ENCODE results near the gene TMEM238L.

Gene TMEM238L

GRCh38 chr17:10756619-10757018, 47.3 kb downstream of the TMEM238L start:
- no peak for DNase-seq (ENCODE audit: extremely low read depth, insufficient read length)
- H3K27me3 ChIP-seq (replicated peaks; ENCODE audit: control insufficient read depth, insufficient read depth, low read length) = no peaks in the 10 kb centered on the region; the same call in none of the 2 replicates
- no peaks in the 10 kb centered on the region for H3K36me3 ChIP-seq (ENCODE audit: control insufficient read depth, insufficient read depth, low read length)
- TF ChIP-seq CTCF (IDR thresholded peaks at IDR 0.05; ENCODE audit: insufficient read depth, low read length, poor library complexity, severe bottlenecking) = no peak
- no peak overlapping the region for H3K4me3 ChIP-seq (replicated peaks; ENCODE audit: low read depth, low read length)

GRCh38 chr17:10756185-10756584, 47.7 kb downstream of the TMEM238L start:
- Histone ChIP-seq H3K36me3 (ENCODE audit: control insufficient read depth, insufficient read depth, low read length) (no peaks in the 10 kb centered on the region), H3K4me3 (replicated peaks; ENCODE audit: low read depth, low read length) (no peak overlapping the region), H3K27me3 (replicated peaks; ENCODE audit: control insufficient read depth, insufficient read depth, low read length) (no peaks in the 10 kb centered on the region; the same call in none of the 2 replicates)
- DNase-seq (ENCODE audit: extremely low read depth, insufficient read length) = no peak
- TF ChIP-seq CTCF (IDR thresholded peaks at IDR 0.05; ENCODE audit: insufficient read depth, low read length, poor library complexity, severe bottlenecking) = no peak

GRCh38 chr17:10755592-10756127, 48.2 kb downstream of the TMEM238L start:
- TF ChIP-seq CTCF (IDR thresholded peaks at IDR 0.05; ENCODE audit: insufficient read depth, low read length, poor library complexity, severe bottlenecking) = no peak
- Histone ChIP-seq H3K4me3 (replicated peaks; ENCODE audit: low read depth, low read length) (no peak overlapping the region), H3K27me3 (replicated peaks; ENCODE audit: control insufficient read depth, insufficient read depth, low read length) (no peaks in the 10 kb centered on the region; the same call in none of the 2 replicates), H3K36me3 (ENCODE audit: control insufficient read depth, insufficient read depth, low read length) (no peaks in the 10 kb centered on the region)
- no peak for DNase-seq (ENCODE audit: extremely low read depth, insufficient read length)

- Histone ChIP-seq H3K36me3 (ENCODE audit: control insufficient read depth, insufficient read depth, low read length) (no peaks in the 10 kb centered on the region), H3K27me3 (replicated peaks; ENCODE audit: control insufficient read depth, insufficient read depth, low read length) (no peaks in the 10 kb centered on the region; the same call in none of the 2 replicates), H3K4me3 (replicated peaks; ENCODE audit: low read depth, low read length) (no peak overlapping the region)
- no peak for TF ChIP-seq CTCF (IDR thresholded peaks at IDR 0.05; ENCODE audit: insufficient read depth, low read length, poor library complexity, severe bottlenecking)
- no peak for DNase-seq (ENCODE audit: extremely low read depth, insufficient read length)
Measured at GRCh38 chr17:10754861-10755591, 48.9 kb downstream of the TMEM238L start.

GRCh38 chr17:10754109-10754508, 49.8 kb downstream of the TMEM238L start:
- Histone ChIP-seq H3K27me3 (replicated peaks; ENCODE audit: control insufficient read depth, insufficient read depth, low read length) (no peaks in the 10 kb centered on the region; the same call in none of the 2 replicates), H3K36me3 (ENCODE audit: control insufficient read depth, insufficient read depth, low read length) (no peaks in the 10 kb centered on the region), H3K4me3 (replicated peaks; ENCODE audit: low read depth, low read length) (no peak overlapping the region)
- DNase-seq (ENCODE audit: extremely low read depth, insufficient read length) = no peak
- TF ChIP-seq CTCF (IDR thresholded peaks at IDR 0.05; ENCODE audit: insufficient read depth, low read length, poor library complexity, severe bottlenecking) = peak; percentile 62
